GM19023 (cell line): ENCODE data around the gene EHBP1.
"Not testable (repeated sequence)": the region's sequence is repeated elsewhere in the genome, so short reads cannot be mapped to it uniquely, and the experiment has no call there.

Experiments used
- ATAC-seq: cut with Tn5 transposase; IDR thresholded peaks from one replicate; pipeline ENCODE4 v1.9.1; 2021; ENCODE audit warnings: mild to moderate bottlenecking, moderate library complexity; ENCODE audit not compliant: unreplicated experiment

EHBP1 gene

GRCh38 chr2:63003351-63003750, 297.8 kb downstream of the EHBP1 start:
- no peak for ATAC-seq

- ATAC-seq: no peak
Observed at GRCh38 chr2:63007813-63008458, 302.4 kb downstream of the EHBP1 start.

GRCh38 chr2:63008838-63009237, 303.3 kb downstream of the EHBP1 start:
- ATAC-seq: no peak

- no peak for ATAC-seq
Observed at GRCh38 chr2:63009490-63009889, 304.0 kb downstream of the EHBP1 start.

DNA sequence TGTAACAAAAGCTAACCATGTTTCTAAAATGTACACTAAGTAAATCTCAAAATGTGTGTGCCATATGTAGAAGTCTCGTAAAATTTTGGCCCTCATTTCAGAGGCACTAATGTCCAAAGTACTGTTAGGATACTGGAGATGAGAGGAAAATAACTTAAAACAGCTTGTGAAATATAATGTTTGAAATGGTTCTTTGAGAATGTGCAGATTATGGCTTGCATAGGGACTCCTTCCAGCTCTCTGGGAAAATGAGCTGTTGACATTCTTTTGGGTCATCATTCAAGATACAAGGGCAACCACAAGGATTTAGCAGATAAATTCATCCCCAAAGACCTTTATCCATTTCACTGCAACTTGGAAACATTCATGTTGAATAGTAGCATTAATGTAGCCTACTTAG, 307.0 kb downstream of the EHBP1 start:
- ATAC-seq: no peak

DNA sequence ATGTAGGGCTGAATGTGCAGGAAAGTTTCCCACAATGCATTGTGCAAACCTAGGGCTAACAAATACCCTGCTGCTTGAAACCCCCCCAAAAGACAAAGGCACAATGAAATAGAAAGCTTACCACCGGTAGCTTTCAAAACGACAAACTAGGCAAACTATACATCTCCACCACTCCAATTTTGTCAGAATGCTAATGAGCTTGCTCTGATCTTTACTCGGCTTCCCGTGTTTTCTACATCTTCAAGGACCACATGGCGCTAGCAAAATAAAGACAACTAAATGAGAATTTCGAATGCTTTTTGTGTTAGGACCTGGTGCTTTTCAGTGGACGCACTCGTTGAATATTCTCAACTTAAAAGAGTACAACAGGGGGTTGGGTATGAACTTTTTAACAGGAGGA, 307.9 kb downstream of the EHBP1 start:
- no peak for ATAC-seq

- ATAC-seq: no peak
Observed at GRCh38 chr2:63015389-63015788, 309.9 kb downstream of the EHBP1 start.

DNA sequence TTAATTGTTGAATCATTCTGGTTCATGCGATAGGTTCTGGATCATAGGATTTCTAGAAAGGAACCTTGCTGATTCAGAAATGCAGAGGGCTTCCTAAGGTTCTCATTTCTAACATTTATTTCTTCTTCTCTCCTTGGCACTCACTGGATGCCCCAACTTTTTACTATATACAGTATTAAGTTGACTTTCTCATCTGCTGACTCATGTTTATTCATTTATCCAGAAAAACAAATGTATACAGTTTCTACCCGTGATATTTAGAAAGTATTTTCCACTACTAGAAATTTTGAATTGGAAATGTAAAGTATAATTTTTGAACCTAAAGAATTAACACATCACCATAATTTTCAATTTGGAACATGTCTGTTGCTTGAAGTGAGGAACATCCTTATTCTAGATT, 312.9 kb downstream of the EHBP1 start:
- ATAC-seq: no peak

- ATAC-seq: not testable (repeated sequence)
Observed at GRCh38 chr2:63019686-63020085, 314.2 kb downstream of the EHBP1 start.

DNA sequence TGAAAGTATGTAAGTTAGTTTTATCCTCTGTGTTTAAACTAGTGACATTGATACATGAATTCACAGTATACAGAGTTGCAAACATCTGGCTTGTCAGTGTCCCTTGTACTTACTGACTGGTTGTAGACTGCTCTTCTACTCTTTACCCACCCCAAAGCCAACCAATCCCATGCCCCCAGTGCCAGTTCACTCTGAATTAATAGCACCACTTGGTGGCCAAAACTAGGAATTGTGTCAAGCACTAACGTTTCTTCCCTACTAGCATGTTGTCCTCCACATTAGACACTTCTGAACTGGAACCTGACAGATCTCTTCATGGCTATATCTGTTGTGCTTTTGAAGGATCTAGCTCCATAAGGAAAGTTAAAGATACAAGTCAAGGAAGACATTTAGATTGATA, 317.9 kb downstream of the EHBP1 start:
- no peak for ATAC-seq

DNA sequence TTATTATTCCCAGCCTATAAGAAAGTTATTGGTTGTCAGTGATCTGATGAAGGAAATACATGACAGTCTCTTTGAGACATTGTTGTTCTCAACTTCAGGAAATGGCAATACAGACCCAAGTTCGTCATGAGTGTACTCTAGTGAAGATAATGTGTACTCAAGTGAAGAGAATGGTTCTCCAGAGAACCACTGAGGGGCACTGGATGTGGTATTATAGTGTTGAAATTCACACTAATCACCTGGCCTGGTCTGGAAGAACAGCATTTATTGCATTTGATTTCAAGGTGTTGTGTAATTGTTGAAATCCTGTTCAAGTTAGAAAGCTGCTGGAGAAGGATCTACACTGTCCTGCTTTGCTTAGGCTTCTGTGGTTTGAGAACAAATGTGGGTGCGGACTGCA, 321.7 kb downstream of the EHBP1 start:
- no peak for ATAC-seq

- no peak for ATAC-seq
Observed at GRCh38 chr2:63029058-63029457, 323.5 kb downstream of the EHBP1 start.

DNA sequence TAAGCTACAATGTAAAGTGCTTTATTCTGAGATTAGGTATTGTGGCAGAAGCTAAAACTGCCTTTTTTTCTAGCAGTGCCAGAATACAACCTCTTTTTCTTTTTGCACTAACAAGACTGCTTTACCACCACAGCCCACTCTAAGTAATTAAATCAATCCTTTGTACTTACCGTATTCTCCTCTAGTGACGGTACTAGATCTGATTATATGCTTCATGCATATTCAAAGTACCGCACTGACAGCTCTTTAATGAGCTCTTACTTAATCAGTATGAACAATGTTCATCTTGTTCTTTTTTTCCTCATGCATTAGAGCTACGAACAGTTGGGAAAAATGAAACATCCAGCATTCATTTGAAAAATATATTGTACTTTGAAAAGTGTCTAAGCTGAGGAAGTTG, 329.0 kb downstream of the EHBP1 start:
- no peak for ATAC-seq

- no peak for ATAC-seq
Observed at GRCh38 chr2:63035169-63035568, 329.7 kb downstream of the EHBP1 start.

GRCh38 chr2:63035660-63036059, 330.1 kb downstream of the EHBP1 start:
- ATAC-seq: no peak

GRCh38 chr2:63038034-63038433, 332.5 kb downstream of the EHBP1 start:
- no peak for ATAC-seq

DNA sequence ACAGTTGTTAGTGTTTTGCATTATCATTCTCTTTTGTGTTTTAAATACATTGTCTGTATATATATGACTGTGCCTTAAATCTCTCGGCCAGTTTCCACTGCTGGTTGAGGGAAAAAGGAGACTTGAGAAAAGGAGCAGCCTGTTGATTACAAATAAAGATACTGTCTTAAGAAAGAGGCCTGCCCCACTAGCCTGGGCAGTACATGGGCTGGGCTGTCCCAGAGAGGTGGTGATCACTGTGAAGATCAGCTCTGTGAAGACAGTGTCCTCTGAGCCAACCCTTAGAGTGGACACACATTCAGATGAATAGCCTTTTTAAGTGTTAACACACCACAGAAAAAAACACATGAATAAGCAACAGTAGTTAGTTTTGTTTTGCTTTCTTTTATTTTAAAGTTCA, 335.1 kb downstream of the EHBP1 start:
- no peak for ATAC-seq

GRCh38 chr2:63041592-63041991, 336.1 kb downstream of the EHBP1 start:
- no peak for ATAC-seq

DNA sequence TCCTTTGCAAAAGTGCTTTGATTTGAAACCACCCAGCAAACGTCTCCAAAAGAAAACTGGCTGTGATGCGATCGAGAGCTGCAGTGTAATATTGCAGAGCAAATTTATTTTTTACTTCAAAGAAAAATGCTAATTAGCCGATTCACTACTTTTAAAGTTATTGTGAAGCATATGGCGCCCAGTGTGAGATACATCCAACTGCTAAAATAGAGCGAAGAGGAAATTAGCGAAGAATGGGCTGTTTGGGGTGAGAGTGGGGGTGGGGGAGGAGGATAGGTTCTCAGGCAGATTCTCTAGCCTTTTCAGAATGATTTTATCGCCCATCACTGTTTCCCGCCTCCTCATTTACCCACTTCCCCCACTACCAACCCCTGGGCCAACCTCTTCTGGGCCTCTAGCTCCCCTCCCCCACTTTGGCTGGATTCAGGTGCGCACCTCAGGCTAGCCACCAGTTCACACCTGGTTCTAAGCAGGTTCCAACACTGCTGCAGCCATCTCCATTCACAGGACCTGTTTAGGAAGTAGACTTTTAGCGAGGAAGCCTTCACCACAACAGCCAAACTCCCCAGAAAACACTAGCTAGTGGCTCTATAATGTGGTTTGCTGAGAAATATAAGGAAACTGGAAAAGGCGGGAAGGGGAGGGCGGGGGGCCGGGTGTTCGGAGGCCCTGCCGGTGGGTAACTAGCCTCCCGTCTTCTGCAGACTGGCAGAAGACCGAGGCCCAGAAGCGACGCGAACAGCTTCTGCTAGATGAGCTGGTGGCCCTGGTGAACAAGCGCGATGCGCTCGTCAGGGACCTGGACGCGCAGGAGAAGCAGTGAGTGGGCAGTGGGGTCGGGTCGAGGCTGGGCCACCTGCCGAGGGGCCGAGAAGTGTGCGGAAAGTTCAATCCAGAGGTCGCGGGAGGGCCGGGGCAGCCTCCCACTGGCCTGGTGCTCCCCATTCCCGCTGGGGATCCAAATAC, 339.1 kb downstream of the EHBP1 start:
- ATAC-seq: no peak

DNA sequence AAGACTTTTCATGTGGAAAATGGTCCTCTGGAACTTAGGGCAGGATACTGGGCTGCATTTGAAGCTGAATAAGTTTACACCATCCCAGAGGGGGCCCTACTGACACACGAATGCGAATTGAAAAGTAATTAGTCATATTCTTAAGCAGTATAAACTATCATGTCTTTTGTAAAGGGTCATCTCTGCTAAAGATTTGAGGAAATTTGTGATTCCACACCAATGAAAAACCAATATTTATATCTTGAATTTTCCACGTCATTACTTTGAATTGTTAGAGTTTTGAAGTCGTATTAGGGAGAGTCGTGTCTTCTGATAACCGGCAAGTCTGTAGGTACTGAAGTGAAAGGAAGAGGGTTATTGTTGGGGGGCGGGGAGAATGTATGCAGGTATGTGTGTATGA, 341.0 kb downstream of the EHBP1 start:
- no peak for ATAC-seq

DNA sequence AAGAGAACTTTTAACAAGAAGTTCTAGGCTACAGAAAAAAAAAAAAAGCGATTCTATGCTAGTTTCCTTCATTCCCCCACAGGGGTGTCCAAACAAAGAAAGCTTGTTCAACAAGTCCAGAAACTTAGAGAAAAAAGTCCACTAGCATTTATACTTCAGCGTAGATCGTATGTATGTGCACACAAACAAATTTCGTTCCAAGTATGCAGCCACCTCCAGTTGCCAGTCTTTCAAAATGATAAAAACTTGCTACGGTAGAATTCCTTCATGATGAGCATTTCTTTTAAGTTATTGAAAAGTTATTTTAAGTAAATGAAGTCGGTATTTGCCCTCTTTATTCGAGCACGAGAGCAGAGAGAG, 341.4 kb downstream of the EHBP1 start:
- no peak for ATAC-seq
